Measurements from ENCODE around the gene ASTL.

Gene ASTL

DNA sequence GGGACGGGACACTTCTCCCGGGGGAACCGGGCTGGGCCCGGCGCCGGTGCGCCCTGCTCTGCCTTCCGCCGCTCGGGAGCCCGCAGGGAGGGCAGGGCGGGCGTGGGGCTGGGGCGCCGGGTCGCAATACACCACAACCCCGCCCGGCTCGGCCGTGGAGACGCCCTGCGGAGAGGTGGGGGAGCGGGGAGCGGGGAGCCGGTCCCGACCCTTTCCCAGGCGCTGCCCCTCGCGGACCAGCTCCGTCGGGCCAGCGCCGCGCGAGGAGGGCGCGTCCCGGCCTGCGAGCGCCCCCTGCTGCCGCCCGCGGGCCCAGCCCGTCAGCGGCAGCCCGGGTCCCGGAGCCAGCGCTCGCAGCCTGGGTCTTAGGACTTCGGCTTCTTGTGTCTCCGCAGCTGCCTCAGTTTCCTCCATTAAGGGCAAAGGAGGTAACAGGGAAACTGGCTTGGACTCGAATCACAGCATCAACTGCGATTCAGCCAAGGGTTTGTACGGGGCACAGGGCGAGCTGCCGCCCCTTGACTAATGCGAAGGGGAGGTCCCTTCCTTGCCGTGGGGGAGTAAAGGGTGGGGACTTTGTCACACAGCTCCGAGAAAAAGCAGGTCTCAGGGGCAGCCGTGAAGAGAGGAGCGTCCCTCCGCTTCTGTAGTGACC is 21.3 kb downstream of the ASTL start:
- no peaks in the 10 kb centered on the region for H3K36me3 ChIP-seq (ENCODE audit: low read length)
- H4K20me1 ChIP-seq (ENCODE audit: low read depth, low read length): no peaks in the 10 kb centered on the region
- H3K27me3 ChIP-seq (ENCODE audit: low read length): no peaks in the 10 kb centered on the region
- H3K27ac ChIP-seq (ENCODE audit: low read depth, low read length): no peak overlapping the region
- H3K79me2 ChIP-seq (ENCODE audit: insufficient read depth, low read length): no peaks in the 10 kb centered on the region
- peak overlapping the region; percentile 56 for H3K9ac ChIP-seq (ENCODE audit: low read length)
- H2AFZ ChIP-seq (ENCODE audit: low read depth, low read length, severe bottlenecking): peak overlapping the region; percentile 92
- H3K9me2 ChIP-seq (replicated peaks; ENCODE audit: insufficient read depth, low read length): no peaks in the 10 kb centered on the region
- peak overlapping the region; percentile 64 for H3K4me2 ChIP-seq (ENCODE audit: low read depth, low read length, poor library complexity, severe bottlenecking)
- H3F3A ChIP-seq (ENCODE audit: insufficient read depth): no peaks in the 10 kb centered on the region
- TF ChIP-seq, protein P1, sequence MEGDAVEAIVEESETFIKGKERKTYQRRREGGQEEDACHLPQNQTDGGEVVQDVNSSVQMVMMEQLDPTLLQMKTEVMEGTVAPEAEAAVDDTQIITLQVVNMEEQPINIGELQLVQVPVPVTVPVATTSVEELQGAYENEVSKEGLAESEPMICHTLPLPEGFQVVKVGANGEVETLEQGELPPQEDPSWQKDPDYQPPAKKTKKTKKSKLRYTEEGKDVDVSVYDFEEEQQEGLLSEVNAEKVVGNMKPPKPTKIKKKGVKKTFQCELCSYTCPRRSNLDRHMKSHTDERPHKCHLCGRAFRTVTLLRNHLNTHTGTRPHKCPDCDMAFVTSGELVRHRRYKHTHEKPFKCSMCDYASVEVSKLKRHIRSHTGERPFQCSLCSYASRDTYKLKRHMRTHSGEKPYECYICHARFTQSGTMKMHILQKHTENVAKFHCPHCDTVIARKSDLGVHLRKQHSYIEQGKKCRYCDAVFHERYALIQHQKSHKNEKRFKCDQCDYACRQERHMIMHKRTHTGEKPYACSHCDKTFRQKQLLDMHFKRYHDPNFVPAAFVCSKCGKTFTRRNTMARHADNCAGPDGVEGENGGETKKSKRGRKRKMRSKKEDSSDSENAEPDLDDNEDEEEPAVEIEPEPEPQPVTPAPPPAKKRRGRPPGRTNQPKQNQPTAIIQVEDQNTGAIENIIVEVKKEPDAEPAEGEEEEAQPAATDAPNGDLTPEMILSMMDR (IDR thresholded peaks at IDR 0.05; ENCODE audit: insufficient read depth, low read length, poor library complexity, severe bottlenecking): peak; percentile 82
- no peak for TF ChIP-seq EZH2phosphoT487 (conservative IDR thresholded peaks at IDR 0.05; ENCODE audit: low read length)
- H3K9me3 ChIP-seq (ENCODE audit: insufficient read depth, low read length): no peaks in the 10 kb centered on the region
- H3K4me3 ChIP-seq (ENCODE audit: insufficient read depth, low read length, poor library complexity, severe bottlenecking): peak overlapping the region; percentile 58

DNA sequence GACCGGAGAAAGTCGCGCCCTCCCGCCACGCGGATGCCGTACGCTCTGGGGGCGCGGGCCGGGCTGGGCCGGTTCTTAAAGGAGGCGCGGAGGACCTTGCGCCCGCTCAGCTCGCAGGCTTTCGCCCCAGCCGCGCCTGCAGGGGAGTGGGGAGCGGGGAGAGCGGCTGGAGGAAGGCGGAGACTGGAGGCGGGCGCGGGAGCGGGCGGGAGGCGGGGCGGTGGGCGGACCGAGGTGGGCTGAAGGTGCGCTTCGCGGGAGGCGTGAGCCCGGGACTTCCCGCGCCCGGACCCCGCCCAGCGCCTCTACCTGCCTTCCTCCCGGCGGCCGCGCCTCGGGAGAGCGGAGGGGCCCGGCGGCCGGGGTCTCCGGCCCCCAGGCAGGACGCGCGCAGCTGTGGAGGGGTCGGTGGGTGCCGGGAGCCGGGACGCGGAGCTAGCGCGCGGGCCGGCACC is 21.9 kb downstream of the ASTL start, which contains the start of gene ADRA2B:
ADRA2B (minus strand) TSS at position 148 of the 455 bp plus-strand sequence. CDS start 422 bp downstream, outside the sequence.
- H3K4me3 ChIP-seq (ENCODE audit: insufficient read depth, low read length, poor library complexity, severe bottlenecking): peak within 1 kb of the TSS; percentile 58
- H4K20me1 ChIP-seq (ENCODE audit: low read depth, low read length): no peaks in the 10 kb centered on the region
- no peak within 1 kb of the TSS for H3K27ac ChIP-seq (ENCODE audit: low read depth, low read length)
- no peaks in the 10 kb centered on the region for H3F3A ChIP-seq (ENCODE audit: insufficient read depth)
- H3K9ac ChIP-seq (ENCODE audit: low read length): peak within 1 kb of the TSS; percentile 56
- H3K9me2 ChIP-seq (replicated peaks; ENCODE audit: insufficient read depth, low read length): no peaks in the 10 kb centered on the region
- TF ChIP-seq, protein P1 (IDR thresholded peaks at IDR 0.05; ENCODE audit: insufficient read depth, low read length, poor library complexity, severe bottlenecking): no peak
- no peak for TF ChIP-seq EZH2phosphoT487 (conservative IDR thresholded peaks at IDR 0.05; ENCODE audit: low read length)
- H3K4me2 ChIP-seq (ENCODE audit: low read depth, low read length, poor library complexity, severe bottlenecking): peak within 1 kb of the TSS; percentile 64
- peak within 1 kb of the TSS; percentile 92 for H2AFZ ChIP-seq (ENCODE audit: low read depth, low read length, severe bottlenecking)
- no peaks in the 10 kb centered on the region for H3K36me3 ChIP-seq (ENCODE audit: low read length)
- H3K9me3 ChIP-seq (ENCODE audit: insufficient read depth, low read length): no peaks in the 10 kb centered on the region
- no peaks in the 10 kb centered on the region for H3K79me2 ChIP-seq (ENCODE audit: insufficient read depth, low read length)
- H3K27me3 ChIP-seq (ENCODE audit: low read length): no peaks in the 10 kb centered on the region

DNA sequence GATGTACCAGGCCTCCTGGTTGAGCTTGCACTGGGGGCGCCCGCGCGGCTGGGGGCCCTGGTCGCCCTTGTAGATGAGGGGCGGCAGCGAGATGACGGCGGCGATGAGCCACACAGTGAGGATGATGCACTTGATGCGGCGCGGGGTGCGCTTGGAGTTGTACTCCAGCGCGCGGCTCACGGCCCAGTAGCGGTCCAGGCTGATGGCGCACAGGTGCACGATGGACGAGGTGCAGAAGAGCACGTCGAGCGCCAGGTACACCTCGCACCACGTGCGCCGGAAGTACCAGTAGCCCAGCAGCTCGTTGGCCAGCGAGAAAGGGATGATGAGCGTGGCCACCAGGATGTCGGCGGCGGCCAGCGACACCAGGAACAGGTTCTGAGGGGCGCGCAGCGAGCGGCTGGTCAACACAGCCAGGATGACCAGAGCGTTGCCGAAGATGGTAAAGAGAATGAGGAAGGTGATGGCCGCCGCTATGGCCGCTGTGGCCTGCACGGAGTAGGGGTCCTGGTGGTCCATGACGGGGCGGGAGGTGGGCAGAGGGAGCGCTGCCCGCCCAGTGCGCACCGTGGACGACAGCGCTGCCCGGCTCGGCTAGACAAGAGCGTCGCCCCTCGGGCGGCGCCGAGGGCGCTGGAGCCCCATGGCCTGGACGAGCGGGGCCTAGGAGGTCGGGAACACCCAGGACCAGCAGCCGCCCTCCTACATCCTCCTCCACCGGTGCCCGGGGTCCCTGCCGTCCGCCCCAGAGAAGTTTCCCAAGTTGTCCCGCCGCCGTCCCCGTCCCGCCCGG is 22.5 kb downstream of the ASTL start:
- no peak overlapping the region for H3K9ac ChIP-seq (ENCODE audit: low read length)
- H3K27me3 ChIP-seq (ENCODE audit: low read length): no peaks in the 10 kb centered on the region
- peak overlapping the region; percentile 92 for H2AFZ ChIP-seq (ENCODE audit: low read depth, low read length, severe bottlenecking)
- no peaks in the 10 kb centered on the region for H3K9me3 ChIP-seq (ENCODE audit: insufficient read depth, low read length)
- no peaks in the 10 kb centered on the region for H4K20me1 ChIP-seq (ENCODE audit: low read depth, low read length)
- peak overlapping the region; percentile 64 for H3K4me2 ChIP-seq (ENCODE audit: low read depth, low read length, poor library complexity, severe bottlenecking)
- H3K27ac ChIP-seq (ENCODE audit: low read depth, low read length): no peak overlapping the region
- H3K79me2 ChIP-seq (ENCODE audit: insufficient read depth, low read length): no peaks in the 10 kb centered on the region
- peak overlapping the region; percentile 58 for H3K4me3 ChIP-seq (ENCODE audit: insufficient read depth, low read length, poor library complexity, severe bottlenecking)
- no peaks in the 10 kb centered on the region for H3F3A ChIP-seq (ENCODE audit: insufficient read depth)
- no peaks in the 10 kb centered on the region for H3K9me2 ChIP-seq (replicated peaks; ENCODE audit: insufficient read depth, low read length)
- TF ChIP-seq, protein P1 (IDR thresholded peaks at IDR 0.05; ENCODE audit: insufficient read depth, low read length, poor library complexity, severe bottlenecking): no peak
- TF ChIP-seq EZH2phosphoT487 (conservative IDR thresholded peaks at IDR 0.05; ENCODE audit: low read length): no peak
- H3K36me3 ChIP-seq (ENCODE audit: low read length): no peaks in the 10 kb centered on the region
